T-helper 17 cell (primary cell): Measurements from ENCODE around the gene CAMK1D. TPM values are rescaled to one million over a fixed set of nuclear protein-coding genes. Genes with fewer than 3 reads are reported as not detected.
"Not testable (repeated sequence)": the region's sequence is repeated elsewhere in the genome, so short reads cannot be mapped to it uniquely, and the experiment has no call there.

Experiments used
- ATAC-seq: fragments of 150-1000 bp; cut with Tn5 transposase; 2 replicates; pipeline ENCODE4 v1.10.0; 2021; ENCODE audit warnings: mild to moderate bottlenecking, moderate library complexity
- DNase-seq, 3 donors: peaks; one replicate each; pipeline versions ENCODE4 v3.0.0 to v3.0.0-alpha.2; 2020 to 2021
- H3K9me3 ChIP-seq: one replicate; pipeline ENCODE4 v1.7.0; 2013; ENCODE audit warnings: low read length, mild to moderate bottlenecking; ENCODE audit not compliant: control insufficient read depth, poor library complexity, severe bottlenecking
- H3K27ac Mint-ChIP-seq: one replicate; pipeline ENCODE4 v1.8.0; 2022; ENCODE audit warnings: mild to moderate bottlenecking, moderate library complexity, mixed read lengths
- H3K27me3 Mint-ChIP-seq: one replicate; pipeline ENCODE4 v1.8.0; 2022; ENCODE audit warnings: mixed read lengths
- H3K36me3 Mint-ChIP-seq: one replicate; pipeline ENCODE4 v1.8.0; 2022; ENCODE audit warnings: low read depth, mixed read lengths
- H3K4me1 Mint-ChIP-seq: one replicate; pipeline ENCODE4 v1.8.0; 2022; ENCODE audit warnings: mild to moderate bottlenecking, mixed read lengths
- H3K4me3 Mint-ChIP-seq: one replicate; pipeline ENCODE4 v1.8.0; 2022; ENCODE audit warnings: mild to moderate bottlenecking, moderate library complexity, mixed read lengths
- total RNA-seq, 4 donors: library from RNA in 2 of 4; stranded (reverse) in 2 of 4; gene quantifications; one replicate each; pipeline ENCODE4 v1.2.3 and lab custom pipeline; 2022 to 2026

Gene CAMK1D
- total RNA-seq, 2 donors from 2014 or later: 31.1 to 47.3 TPM

DNA sequence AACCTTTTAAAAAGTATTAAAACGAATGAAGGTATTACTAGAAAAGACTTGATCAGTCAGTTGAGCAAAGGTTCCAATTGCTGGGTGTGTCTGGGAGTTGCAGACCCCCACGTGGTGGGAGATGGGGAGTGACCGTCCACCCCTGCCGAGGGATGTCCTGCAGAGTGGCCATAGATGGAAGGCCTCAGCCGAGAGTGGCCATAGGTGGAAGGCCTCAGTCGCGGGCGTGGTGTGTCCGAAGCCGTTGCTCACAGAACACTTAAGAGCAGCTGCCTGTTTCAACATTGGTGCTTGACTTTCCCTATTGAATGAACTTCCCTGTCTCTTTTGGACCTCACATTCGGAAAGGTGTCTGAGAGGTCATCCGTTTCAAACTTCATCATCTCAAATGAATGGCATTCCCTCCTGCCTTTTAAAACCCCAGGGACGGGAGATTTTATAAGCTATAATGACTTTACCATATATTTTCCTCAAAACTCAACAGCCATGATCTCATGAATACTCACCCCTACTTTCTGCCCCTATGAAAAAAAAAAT, 69.4 kb downstream of the CAMK1D start:
- Mint-ChIP-seq H3K27me3 (no peaks in the 10 kb centered on the region), H3K36me3 (no peaks in the 10 kb centered on the region), H3K4me3 (no peak overlapping the region), H3K4me1 (peaks cover 12% of the 10 kb centered on the region), H3K27ac (peak overlapping the region; percentile 75)
- DNase-seq (no peak), ATAC-seq (no peak)
- no peaks in the 10 kb centered on the region for H3K9me3 ChIP-seq

DNA sequence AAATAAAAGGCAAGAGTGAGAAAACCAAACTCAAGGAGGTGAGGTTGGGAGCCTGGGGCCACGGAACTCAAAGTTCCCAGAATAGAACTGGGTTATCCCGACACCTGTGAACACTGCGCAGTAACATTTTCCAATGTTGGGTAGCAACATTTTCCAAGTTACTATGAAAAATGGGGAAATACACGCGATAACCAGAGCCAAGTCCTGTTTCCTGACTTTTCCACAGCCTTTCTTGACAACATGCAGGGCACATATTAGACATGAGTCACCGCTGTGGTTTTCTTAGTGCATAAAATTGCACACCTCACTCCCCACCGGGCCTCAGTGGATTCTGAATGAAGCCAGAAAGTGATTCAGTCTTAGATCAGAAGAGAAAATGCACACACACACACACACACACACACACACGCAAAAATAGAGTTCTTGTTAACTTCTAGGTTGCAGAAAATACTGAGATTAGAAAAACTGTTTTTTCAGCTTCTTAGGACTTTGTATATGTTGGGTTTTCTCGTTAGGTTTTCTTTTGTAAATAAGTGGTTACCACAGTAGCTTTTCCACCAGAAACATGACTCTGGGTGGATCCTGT, 70.0 kb downstream of the CAMK1D start:
- ATAC-seq: peak; percentile 73
- H3K4me3 Mint-ChIP-seq: peak overlapping the region; percentile 25
- H3K9me3 ChIP-seq: no peaks in the 10 kb centered on the region
- DNase-seq: no peak
- H3K36me3 Mint-ChIP-seq: no peaks in the 10 kb centered on the region
- H3K4me1 Mint-ChIP-seq: peaks cover 17% of the 10 kb centered on the region
- H3K27ac Mint-ChIP-seq: peak overlapping the region; percentile 75
- no peaks in the 10 kb centered on the region for H3K27me3 Mint-ChIP-seq

GRCh38 chr10:12420530-12421120, 71.3 kb downstream of the CAMK1D start:
- no peak for ATAC-seq
- Mint-ChIP-seq H3K4me1 (peaks cover 22% of the 10 kb centered on the region), H3K27ac (peak overlapping the region; percentile 24)

GRCh38 chr10:12422189-12422588, 72.8 kb downstream of the CAMK1D start:
- Mint-ChIP-seq H3K27me3 (no peaks in the 10 kb centered on the region), H3K27ac (no peak overlapping the region), H3K36me3 (no peaks in the 10 kb centered on the region), H3K4me3 (no peak overlapping the region), H3K4me1 (peaks cover 22% of the 10 kb centered on the region)
- no peaks in the 10 kb centered on the region for H3K9me3 ChIP-seq
- ATAC-seq (no peak), DNase-seq (no peak)

More at GRCh38 chr10:12420530-12421120, 71.3 kb downstream of the CAMK1D start:
- Mint-ChIP-seq H3K27me3 (no peaks in the 10 kb centered on the region), H3K36me3 (no peaks in the 10 kb centered on the region), H3K4me3 (no peak overlapping the region)
- DNase-seq: no peak
- H3K9me3 ChIP-seq: no peaks in the 10 kb centered on the region

DNA sequence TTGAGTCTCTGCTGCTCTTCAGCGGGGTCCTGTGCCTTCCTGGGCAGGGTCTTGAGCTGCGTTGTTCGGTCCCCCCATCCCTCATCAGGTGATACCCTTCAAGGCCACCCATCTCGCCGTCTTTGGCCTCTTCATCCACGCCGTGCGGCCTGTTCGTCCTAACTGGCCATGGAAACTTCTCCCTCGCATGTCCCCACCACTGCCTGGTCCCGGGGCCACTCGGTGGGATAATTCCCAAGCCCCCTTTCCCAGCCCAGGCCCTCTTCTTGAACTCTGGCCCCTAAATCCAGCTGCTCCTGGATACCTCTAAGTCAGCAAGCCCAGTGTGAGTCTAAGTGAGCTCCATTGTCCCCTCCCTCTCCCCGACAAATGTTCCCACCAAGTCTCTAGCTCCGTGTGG, 74.5 kb downstream of the CAMK1D start:
- Mint-ChIP-seq H3K4me1 (peaks cover 18% of the 10 kb centered on the region), H3K4me3 (no peak overlapping the region), H3K36me3 (no peaks in the 10 kb centered on the region), H3K27me3 (no peaks in the 10 kb centered on the region), H3K27ac (peak overlapping the region; percentile 21)
- ATAC-seq (no peak), DNase-seq (no peak)
- H3K9me3 ChIP-seq: no peaks in the 10 kb centered on the region

- ATAC-seq (no peak), DNase-seq (no peak)
- Mint-ChIP-seq H3K36me3 (peaks cover 5% of the 10 kb centered on the region), H3K4me1 (peaks cover 30% of the 10 kb centered on the region), H3K27me3 (no peaks in the 10 kb centered on the region), H3K27ac (peak overlapping the region; percentile 75), H3K4me3 (no peak overlapping the region)
- H3K9me3 ChIP-seq: no peaks in the 10 kb centered on the region
Observed at GRCh38 chr10:12427276-12427675, 77.9 kb downstream of the CAMK1D start.

- H3K27me3 Mint-ChIP-seq: no peaks in the 10 kb centered on the region
- H3K27ac Mint-ChIP-seq: peak overlapping the region; percentile 27
Observed at GRCh38 chr10:12428447-12429135, 79.2 kb downstream of the CAMK1D start.

DNA sequence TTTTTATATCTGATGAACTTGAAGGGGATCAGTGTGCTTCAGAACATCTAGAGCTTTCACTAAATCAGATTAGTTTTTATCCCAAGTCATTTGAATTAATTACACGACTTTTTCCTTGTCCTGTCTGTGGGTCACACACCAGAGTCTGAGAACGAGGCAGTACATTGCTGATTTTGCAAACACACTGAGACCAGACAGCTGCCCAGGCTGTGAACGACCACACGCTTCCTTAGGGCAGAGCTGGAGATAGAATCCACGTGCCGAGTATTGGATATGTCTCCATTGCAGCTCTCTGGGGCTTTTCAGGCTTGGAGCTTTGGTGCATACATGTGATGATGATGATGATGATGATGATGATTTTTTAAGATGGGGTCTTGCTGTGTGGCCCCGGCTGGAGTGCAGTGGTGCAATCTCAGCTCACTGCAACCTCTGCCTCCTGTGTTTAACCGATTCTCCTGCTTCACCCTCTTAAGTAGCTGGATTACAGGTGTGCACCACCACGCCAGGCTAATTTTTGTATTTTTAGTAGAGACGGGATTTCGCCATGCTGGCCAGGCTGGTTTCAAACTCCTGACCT, 81.1 kb downstream of the CAMK1D start:
- DNase-seq (no peak), ATAC-seq (no peak)
- no peaks in the 10 kb centered on the region for H3K9me3 ChIP-seq
- Mint-ChIP-seq H3K27me3 (no peaks in the 10 kb centered on the region), H3K4me3 (no peak overlapping the region), H3K27ac (peak overlapping the region; percentile 75), H3K4me1 (peaks cover 30% of the 10 kb centered on the region), H3K36me3 (peaks cover 5% of the 10 kb centered on the region)

More at GRCh38 chr10:12428447-12429135, 79.2 kb downstream of the CAMK1D start:
- ATAC-seq: no peak
- no peaks in the 10 kb centered on the region for H3K9me3 ChIP-seq
- no peak overlapping the region for H3K4me3 Mint-ChIP-seq
- H3K4me1 Mint-ChIP-seq: peaks cover 35% of the 10 kb centered on the region
- H3K36me3 Mint-ChIP-seq: peaks cover 5% of the 10 kb centered on the region
- no peak for DNase-seq

GRCh38 chr10:12431151-12432101, 82.1 kb downstream of the CAMK1D start:
- no peak for ATAC-seq

GRCh38 chr10:12432402-12433189, 83.2 kb downstream of the CAMK1D start:
- no peak overlapping the region for H3K4me3 Mint-ChIP-seq
- H3K9me3 ChIP-seq: no peaks in the 10 kb centered on the region
- DNase-seq (no peak), ATAC-seq (no peak)
- H3K27me3 Mint-ChIP-seq: no peaks in the 10 kb centered on the region
- peak overlapping the region; percentile 41 for H3K27ac Mint-ChIP-seq
- peaks cover 35% of the 10 kb centered on the region for H3K4me1 Mint-ChIP-seq
- peaks cover 5% of the 10 kb centered on the region for H3K36me3 Mint-ChIP-seq

More at GRCh38 chr10:12431151-12432101, 82.1 kb downstream of the CAMK1D start:
- no peaks in the 10 kb centered on the region for H3K27me3 Mint-ChIP-seq
- H3K27ac Mint-ChIP-seq: peak overlapping the region; percentile 30
- no peaks in the 10 kb centered on the region for H3K9me3 ChIP-seq
- peaks cover 33% of the 10 kb centered on the region for H3K4me1 Mint-ChIP-seq
- no peak overlapping the region for H3K4me3 Mint-ChIP-seq
- H3K36me3 Mint-ChIP-seq: peaks cover 5% of the 10 kb centered on the region
- DNase-seq: no peak

GRCh38 chr10:12434277-12434676, 84.9 kb downstream of the CAMK1D start:
- peak overlapping the region; percentile 57 for H3K27ac Mint-ChIP-seq
- peaks cover 2% of the 10 kb centered on the region for H3K36me3 Mint-ChIP-seq
- no peak for ATAC-seq

GRCh38 chr10:12434677-12435076, 85.3 kb downstream of the CAMK1D start:
- Mint-ChIP-seq H3K4me1 (peaks cover 29% of the 10 kb centered on the region), H3K27ac (peak overlapping the region; percentile 57)
- not testable (repeated sequence) for H3K4me3 Mint-ChIP-seq, ATAC-seq, H3K9me3 ChIP-seq, H3K36me3 Mint-ChIP-seq, DNase-seq, H3K27me3 Mint-ChIP-seq

More at GRCh38 chr10:12434277-12434676, 84.9 kb downstream of the CAMK1D start:
- Mint-ChIP-seq H3K27me3 (no peaks in the 10 kb centered on the region), H3K4me3 (no peak overlapping the region), H3K4me1 (peaks cover 33% of the 10 kb centered on the region)
- no peaks in the 10 kb centered on the region for H3K9me3 ChIP-seq
- no peak for DNase-seq
